Upper lobe of left lung (tissue), 6 donors: ENCODE results near the gene ASCC3. TPM values are rescaled to one million over a fixed set of nuclear protein-coding genes. Genes with fewer than 3 reads are reported as not detected.
"Not testable (repeated sequence)": the region's sequence is repeated elsewhere in the genome, so short reads cannot be mapped to it uniquely, and the experiment has no call there.

Experiments
- ATAC-seq, 2 donors: fragments of 200-7000 bp; cut with Tn5 transposase; one replicate each; pipeline ENCODE4 v1.9.1; 2022; ENCODE audit warnings: mild to moderate bottlenecking in 2 of 2, moderate library complexity in 2 of 2; ENCODE audit not compliant: low FRiP score in 2 of 2
- DNase-seq, 2 donors: peaks; one replicate each; pipeline ENCODE4 v3.0.0-alpha.2; 2019 to 2020
- H3K27ac ChIP-seq, 4 donors: fragments of 200-600 bp; sonication (generic); one replicate each; pipeline ENCODE4 v1.5.1; 2016 to 2019
- H3K27me3 ChIP-seq, 4 donors: fragments of 200-600 bp; sonication (generic); one replicate each; pipeline ENCODE4 v1.5.1; 2017 to 2019
- H3K36me3 ChIP-seq, 4 donors: fragments of 200-600 bp; sonication (generic); one replicate each; pipeline ENCODE4 v1.5.1; 2016 to 2019
- H3K4me1 ChIP-seq, 4 donors: fragments of 200-600 bp; sonication (generic); one replicate each; pipeline ENCODE4 v1.5.1; 2018 to 2019
- H3K4me3 ChIP-seq, 4 donors: fragments of 200-600 bp; sonication (generic); one replicate each; pipeline ENCODE4 v1.5.1; 2017 to 2019; ENCODE audit warnings: mild to moderate bottlenecking in 2 of 4, moderate library complexity in 1 of 4
- H3K9me3 ChIP-seq, 4 donors: fragments of 200-600 bp; sonication (generic); one replicate each; pipeline ENCODE4 v1.5.1; 2018 to 2019
- EP300 ChIP-seq, 4 donors: sonication (generic); formaldehyde crosslinking; IDR thresholded peaks; one replicate each; pipeline ENCODE4 v1.5.1; 2017; ENCODE audit warnings: antibody characterized with exemption in 4 of 4, control low read depth in 2 of 4
- POLR2A ChIP-seq, 4 donors: fragments of 450-650 bp; IDR thresholded peaks; one replicate each; pipeline ENCODE4 v1.5.1; 2016 to 2017; ENCODE audit warnings: antibody characterized with exemption in 4 of 4, mild to moderate bottlenecking in 2 of 4
- POLR2AphosphoS5 ChIP-seq, 2 donors: sonication (generic); formaldehyde crosslinking; IDR thresholded peaks; one replicate each; pipeline ENCODE4 v1.5.1; 2017; ENCODE audit warnings: antibody characterized with exemption in 2 of 2
- WGBS, 2 donors: methylation state at CpG; one replicate each; pipeline ENCODE4 v1.1.5; 2017 to 2018; 5-methylcytosine and 5-hydroxymethylcytosine counted together
- total RNA-seq, 6 donors: library from RNA; depleted of rRNA in 4 of 6; stranded (reverse); fragments of >200 nt in 4 of 6; gene quantifications; one replicate each; pipeline versions ENCODE4 v1.1.0 to v1.2.1, GENCODE V29; 2016 to 2021
- TF ChIP-seq, protein P1 (sequence below), 6 experiments: fragments of 450-650 bp in 4 of 6; fragments of 200-600 bp in 2 of 6; sonication (generic) in 2 of 6; IDR thresholded peaks; one replicate each; pipeline ENCODE4 v1.5.1; 2016 to 2019; ENCODE audit warnings: antibody characterized with exemption in 6 of 6
- donor health status: DM: no; HTN: no; CAD: no; lungs with moderate emphysema.
- donor health status: DM: no; HTN: yes; CAD: no; lungs with severe emphysema.

Gene ASCC3
- total RNA-seq, 6 donors from 2014 or later = 18.4 to 52.2 (median 33.9) TPM

DNA sequence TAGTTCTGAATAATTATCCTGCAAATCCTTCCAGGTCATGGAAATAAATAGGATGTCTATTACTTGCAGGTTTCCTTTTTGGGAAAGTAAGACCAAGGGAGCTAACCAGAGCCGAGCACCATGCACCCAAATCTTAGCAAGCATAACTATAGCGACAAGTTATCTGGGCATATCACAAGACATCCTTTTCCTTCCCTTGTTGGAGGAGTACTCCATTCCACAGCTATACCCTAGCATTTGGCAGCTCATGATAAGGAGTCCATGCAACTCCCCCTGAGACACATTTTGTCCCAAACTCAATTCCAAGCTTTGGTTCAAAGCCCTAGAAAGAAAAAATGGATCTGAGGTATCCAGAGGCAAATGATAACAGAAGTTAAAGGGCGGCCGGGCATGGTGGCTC is 16.5 kb upstream of the ASCC3 start:
- DNase-seq (no peak), ATAC-seq (no peak)
- no peak overlapping the region for H3K4me3 ChIP-seq
- TF ChIP-seq EP300 (IDR thresholded peaks at IDR 0.05) = no peak
- TF ChIP-seq POLR2A (IDR thresholded peaks at IDR 0.05) = no peak
- TF ChIP-seq POLR2AphosphoS5 (IDR thresholded peaks at IDR 0.05) = no peak
- TF ChIP-seq, protein P1, sequence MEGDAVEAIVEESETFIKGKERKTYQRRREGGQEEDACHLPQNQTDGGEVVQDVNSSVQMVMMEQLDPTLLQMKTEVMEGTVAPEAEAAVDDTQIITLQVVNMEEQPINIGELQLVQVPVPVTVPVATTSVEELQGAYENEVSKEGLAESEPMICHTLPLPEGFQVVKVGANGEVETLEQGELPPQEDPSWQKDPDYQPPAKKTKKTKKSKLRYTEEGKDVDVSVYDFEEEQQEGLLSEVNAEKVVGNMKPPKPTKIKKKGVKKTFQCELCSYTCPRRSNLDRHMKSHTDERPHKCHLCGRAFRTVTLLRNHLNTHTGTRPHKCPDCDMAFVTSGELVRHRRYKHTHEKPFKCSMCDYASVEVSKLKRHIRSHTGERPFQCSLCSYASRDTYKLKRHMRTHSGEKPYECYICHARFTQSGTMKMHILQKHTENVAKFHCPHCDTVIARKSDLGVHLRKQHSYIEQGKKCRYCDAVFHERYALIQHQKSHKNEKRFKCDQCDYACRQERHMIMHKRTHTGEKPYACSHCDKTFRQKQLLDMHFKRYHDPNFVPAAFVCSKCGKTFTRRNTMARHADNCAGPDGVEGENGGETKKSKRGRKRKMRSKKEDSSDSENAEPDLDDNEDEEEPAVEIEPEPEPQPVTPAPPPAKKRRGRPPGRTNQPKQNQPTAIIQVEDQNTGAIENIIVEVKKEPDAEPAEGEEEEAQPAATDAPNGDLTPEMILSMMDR (IDR thresholded peaks at IDR 0.05) = no peak
- H3K4me1 ChIP-seq = no peaks in the 10 kb centered on the region
- peaks cover 0 to 6% (median 2%) of the 10 kb centered on the region in 4 donors for H3K9me3 ChIP-seq
- WGBS, 2 donors = 88 to 97% methylated on average over 4 of the region's 4 CpGs
- no peaks in the 10 kb centered on the region for H3K27me3 ChIP-seq
- no peak overlapping the region for H3K27ac ChIP-seq
- no peaks in the 10 kb centered on the region for H3K36me3 ChIP-seq

DNA sequence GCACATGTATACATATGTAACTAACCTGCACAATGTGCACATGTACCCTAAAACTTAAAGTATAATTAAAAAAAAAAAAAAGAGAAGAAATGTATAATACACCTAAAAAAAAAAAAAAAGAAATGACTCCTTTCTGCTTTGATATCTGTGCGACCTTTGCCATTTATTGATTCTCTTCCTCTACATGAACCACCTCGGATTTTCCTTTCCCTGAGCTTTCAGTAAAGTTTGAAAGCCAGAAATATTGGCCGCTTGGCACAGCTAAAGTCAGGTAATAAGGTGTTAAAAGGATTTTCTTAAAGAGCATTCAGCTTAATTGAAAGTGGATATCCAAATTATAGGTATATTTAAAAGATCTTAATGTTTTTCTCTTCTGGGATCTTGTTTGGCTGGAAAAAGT is 12.6 kb upstream of the ASCC3 start:
- no peak for ATAC-seq
- H3K27ac ChIP-seq = no peak overlapping the region

DNA sequence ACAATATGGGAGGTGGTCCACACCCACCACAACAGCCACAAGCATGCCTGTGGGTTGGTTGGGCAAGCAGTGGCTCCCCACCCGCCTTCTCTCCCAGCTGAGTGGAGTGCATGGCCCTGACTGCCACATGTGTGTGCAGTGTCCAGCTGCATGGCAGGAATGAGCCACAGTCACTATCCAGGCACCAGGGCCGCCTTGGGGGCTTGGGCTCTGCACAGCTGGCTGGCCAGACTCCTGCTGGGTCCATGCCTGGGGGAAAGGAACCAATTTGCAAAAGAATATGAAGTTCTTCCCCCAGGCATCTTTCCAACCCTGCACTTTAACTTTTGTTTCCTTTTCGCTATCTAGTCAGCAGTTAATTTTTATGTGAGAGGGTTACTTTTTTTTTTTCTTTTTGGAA is 11.6 kb upstream of the ASCC3 start:
- ATAC-seq (no peak), DNase-seq (peak in 1 of 2 donors; percentile 27)
- H3K27me3 ChIP-seq = no peaks in the 10 kb centered on the region
- TF ChIP-seq POLR2A (IDR thresholded peaks at IDR 0.05) (no peak), POLR2AphosphoS5 (IDR thresholded peaks at IDR 0.05) (no peak)
- TF ChIP-seq, protein P1 (IDR thresholded peaks at IDR 0.05) = no peak
- no peaks in the 10 kb centered on the region for H3K4me1 ChIP-seq
- no peaks in the 10 kb centered on the region for H3K36me3 ChIP-seq
- no peak overlapping the region for H3K4me3 ChIP-seq
- WGBS, 2 donors = 78 to 86% methylated on average over 3 of the region's 3 CpGs
- no peak overlapping the region for H3K27ac ChIP-seq
- H3K9me3 ChIP-seq = no peaks in the 10 kb centered on the region

More for the DNA sequence above, 12.6 kb upstream of the ASCC3 start:
- no peak for DNase-seq
- H3K36me3 ChIP-seq = no peaks in the 10 kb centered on the region
- TF ChIP-seq POLR2AphosphoS5 (IDR thresholded peaks at IDR 0.05) (no peak), EP300 (IDR thresholded peaks at IDR 0.05) (no peak), POLR2A (IDR thresholded peaks at IDR 0.05) (no peak)
- TF ChIP-seq, protein P1 (IDR thresholded peaks at IDR 0.05) = no peak
- no peak overlapping the region for H3K4me3 ChIP-seq
- H3K27me3 ChIP-seq = no peaks in the 10 kb centered on the region
- no peaks in the 10 kb centered on the region for H3K4me1 ChIP-seq
- WGBS, 2 donors = 94 to 95% methylated on average over 3 of the region's 3 CpGs
- H3K9me3 ChIP-seq = peaks cover 0 to 6% (median 2%) of the 10 kb centered on the region in 4 donors

DNA sequence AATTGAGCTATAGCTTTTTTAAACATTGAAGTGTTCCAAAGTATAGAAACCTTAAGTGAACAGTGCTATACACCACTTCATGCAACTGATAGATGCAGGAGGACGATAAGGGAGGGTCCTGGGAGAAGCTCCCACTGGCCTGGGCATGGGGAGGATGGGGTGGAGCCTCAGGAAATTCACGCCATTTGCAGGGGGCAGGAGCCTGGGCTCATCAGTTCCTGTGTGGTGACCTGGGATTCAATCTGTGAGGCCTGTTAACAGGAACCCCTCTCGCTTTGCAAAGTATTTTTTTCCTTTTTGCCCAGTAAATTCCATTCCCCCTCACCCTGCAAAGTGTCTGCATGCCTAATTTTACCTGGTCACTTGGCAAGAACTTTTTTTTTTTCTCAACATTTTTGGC is 11.0 kb upstream of the ASCC3 start:
- TF ChIP-seq, protein P1 (IDR thresholded peaks at IDR 0.05) = no peak
- no peak for TF ChIP-seq POLR2A (IDR thresholded peaks at IDR 0.05)
- no peak for TF ChIP-seq POLR2AphosphoS5 (IDR thresholded peaks at IDR 0.05)
- no peak for TF ChIP-seq EP300 (IDR thresholded peaks at IDR 0.05)
- no peak for ATAC-seq

DNA sequence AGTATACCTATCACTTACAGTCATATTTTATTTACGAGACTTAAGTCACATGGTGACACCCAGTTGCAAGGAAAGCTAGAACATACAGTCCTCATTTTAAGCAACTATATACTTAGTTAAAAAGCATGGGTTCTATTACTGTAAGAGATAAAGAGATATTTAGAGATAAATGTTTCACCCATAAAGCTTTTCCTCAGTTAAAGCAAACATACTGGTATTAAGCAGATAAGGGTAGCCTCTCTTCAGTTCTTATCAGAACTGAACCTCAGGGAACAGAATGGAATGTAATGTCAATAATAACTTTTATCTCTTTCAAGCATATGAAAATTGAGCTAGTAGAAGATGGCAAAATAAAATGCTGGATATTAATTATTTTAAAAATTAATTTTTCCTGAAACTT is 9.9 kb upstream of the ASCC3 start:
- Histone ChIP-seq H3K9me3 (no peaks in the 10 kb centered on the region), H3K4me3 (no peak overlapping the region), H3K27ac (no peak overlapping the region), H3K4me1 (no peaks in the 10 kb centered on the region), H3K27me3 (no peaks in the 10 kb centered on the region), H3K36me3 (no peaks in the 10 kb centered on the region)
- TF ChIP-seq EP300 (IDR thresholded peaks at IDR 0.05) (no peak), POLR2A (IDR thresholded peaks at IDR 0.05) (no peak), POLR2AphosphoS5 (IDR thresholded peaks at IDR 0.05) (no peak)
- TF ChIP-seq, protein P1 (IDR thresholded peaks at IDR 0.05) = no peak
- no peak for ATAC-seq
- DNase-seq = no peak
- 81 to 89% methylated on average over 1 of the region's 1 CpG for WGBS, 2 donors

More for the DNA sequence above, 11.0 kb upstream of the ASCC3 start:
- no peaks in the 10 kb centered on the region for H3K27me3 ChIP-seq
- DNase-seq = no peak
- H3K9me3 ChIP-seq = no peaks in the 10 kb centered on the region
- H3K36me3 ChIP-seq = no peaks in the 10 kb centered on the region
- no peak overlapping the region for H3K27ac ChIP-seq
- 75 to 90% methylated on average over 3 of the region's 3 CpGs for WGBS, 2 donors
- no peak overlapping the region for H3K4me3 ChIP-seq
- H3K4me1 ChIP-seq = no peaks in the 10 kb centered on the region

DNA sequence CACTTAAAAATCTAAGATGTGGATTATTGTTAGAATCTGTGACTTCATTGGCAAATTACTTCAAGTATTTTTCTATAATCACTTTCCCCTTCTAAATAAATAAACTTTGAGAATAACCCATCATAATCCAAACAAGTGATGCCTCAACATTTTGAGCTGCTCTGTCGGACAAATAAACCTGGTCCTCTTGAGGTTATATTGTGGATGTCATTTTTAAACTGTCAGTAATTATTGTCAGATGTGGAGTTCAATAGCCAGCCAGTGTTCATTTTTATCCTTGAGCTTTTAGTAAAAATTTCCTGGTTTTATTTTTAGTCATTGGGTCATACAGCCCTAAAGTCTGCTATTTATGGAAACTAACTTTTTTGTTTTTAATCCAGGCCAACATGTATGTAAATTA is 9.5 kb upstream of the ASCC3 start:
- ATAC-seq, H3K27ac ChIP-seq, H3K4me3 ChIP-seq, H3K27me3 ChIP-seq, H3K4me1 ChIP-seq, H3K36me3 ChIP-seq, H3K9me3 ChIP-seq, DNase-seq: not testable (repeated sequence)
- 64 to 85% methylated on average over 1 of the region's 1 CpG for WGBS, 2 donors
